Endothelial cell of hepatic sinusoid (primary cell): Measurements from ENCODE around the gene P2RY14.
"Not testable (repeated sequence)": the region's sequence is repeated elsewhere in the genome, so short reads cannot be mapped to it uniquely, and the experiment has no call there.

ENCODE experiments used
- in situ Hi-C: cut with HindIII; loops from 2 replicates; pipeline ENCODE4 v1.10.0; 2017; ENCODE audit warnings: low sequenced_read_pairs

Gene P2RY14

GRCh38 chr3:151265166-151265565, 13.2 kb downstream of the P2RY14 start:
- in situ Hi-C loops = no loop called here

GRCh38 chr3:151264605-151265004, 13.7 kb downstream of the P2RY14 start:
- in situ Hi-C loops = no loop called here

- in situ Hi-C loops = no loop called here
Observed at GRCh38 chr3:151262871-151263525, 15.3 kb downstream of the P2RY14 start.

GRCh38 chr3:151259664-151260063, 18.7 kb downstream of the P2RY14 start:
- in situ Hi-C loops = no loop called here

GRCh38 chr3:151256749-151257148, 21.6 kb downstream of the P2RY14 start:
- in situ Hi-C loops = no loop called here

GRCh38 chr3:151248772-151249337, 29.5 kb downstream of the P2RY14 start:
- in situ Hi-C loops = no loop called here

- in situ Hi-C loops = not testable (repeated sequence)
Observed at GRCh38 chr3:151242006-151242405, 36.3 kb downstream of the P2RY14 start.

GRCh38 chr3:151236736-151237135, 41.6 kb downstream of the P2RY14 start:
- in situ Hi-C loops = loop anchor here (5.0 kb wide), 1 partner anchor 91 kb away; the partner anchor contains the start of gene P2RY13

- in situ Hi-C loops = loop anchor here (5.0 kb wide), 1 partner anchor 91 kb away; the partner anchor contains the start of gene P2RY13
Observed at GRCh38 chr3:151236316-151236715, 42.0 kb downstream of the P2RY14 start.

- in situ Hi-C loops = loop anchor here (5.0 kb wide), 2 partner anchors 42 to 92 kb away; partner anchors contain the start of genes P2RY13 and P2RY14
Observed at GRCh38 chr3:151234825-151235224, 43.5 kb downstream of the P2RY14 start.

GRCh38 chr3:151232991-151233390, 45.4 kb downstream of the P2RY14 start:
- in situ Hi-C loops = loop anchor here (5.0 kb wide), 1 partner anchor 44 kb away; the partner anchor contains the start of gene P2RY14

GRCh38 chr3:151232403-151232802, 45.9 kb downstream of the P2RY14 start:
- in situ Hi-C loops = loop anchor here (5.0 kb wide), 1 partner anchor 45 kb away; the partner anchor contains the start of gene P2RY14

GRCh38 chr3:151230646-151231045, 47.7 kb downstream of the P2RY14 start:
- in situ Hi-C loops = loop anchor here (5.0 kb wide), 1 partner anchor 47 kb away; the partner anchor contains the start of gene P2RY14

- in situ Hi-C loops = no loop called here
Observed at GRCh38 chr3:151228666-151229040, 49.7 kb downstream of the P2RY14 start.

- in situ Hi-C loops = no loop called here
Observed at GRCh38 chr3:151227807-151228665, 50.3 kb downstream of the P2RY14 start.

GRCh38 chr3:151227266-151227806, 51.0 kb downstream of the P2RY14 start:
- in situ Hi-C loops = no loop called here

GRCh38 chr3:151226825-151227224, 51.5 kb downstream of the P2RY14 start:
- in situ Hi-C loops = no loop called here

GRCh38 chr3:151226088-151226563, 52.2 kb downstream of the P2RY14 start:
- in situ Hi-C loops = no loop called here

GRCh38 chr3:151225040-151225975, 53.0 kb downstream of the P2RY14 start:
- in situ Hi-C loops = no loop called here
